HG03460 (cell line): ENCODE results near the gene CERT1.
"Not testable (repeated sequence)": the region's sequence is repeated elsewhere in the genome, so short reads cannot be mapped to it uniquely, and the experiment has no call there.

Experiments used
- ATAC-seq: cut with Tn5 transposase; IDR thresholded peaks from one replicate; pipeline ENCODE4 v1.9.1; 2021; ENCODE audit not compliant: unreplicated experiment

Gene CERT1

GRCh38 chr5:75511435-75512382 is at the start of gene CERT1, which contains the start of gene POLK:
CERT1 (minus strand) TSS chr5:75511629; CDS start chr5:75511207, 422 bp downstream.
POLK (plus strand) TSS chr5:75511891.
- peak; percentile 76 for ATAC-seq

GRCh38 chr5:75560655-75561054 is 49.2 kb upstream of the CERT1 start:
- ATAC-seq = not testable (repeated sequence)

- ATAC-seq = no peak
These were observed 47.7 kb upstream of the CERT1 start for GRCh38 chr5:75558981-75559632.

- ATAC-seq = no peak
These were observed 46.8 kb upstream of the CERT1 start for GRCh38 chr5:75558221-75558620.

- no peak for ATAC-seq
These were observed 41.9 kb upstream of the CERT1 start for GRCh38 chr5:75553358-75553757.

- ATAC-seq = no peak
These were observed 41.3 kb upstream of the CERT1 start for GRCh38 chr5:75552764-75553163.

- ATAC-seq = no peak
These were observed 40.0 kb upstream of the CERT1 start for GRCh38 chr5:75551471-75551870.

- no peak for ATAC-seq
These were observed 39.2 kb upstream of the CERT1 start for GRCh38 chr5:75550597-75550996.

- no peak for ATAC-seq
These were observed 36.4 kb upstream of the CERT1 start for GRCh38 chr5:75547812-75548211.

GRCh38 chr5:75546830-75547229 is 35.4 kb upstream of the CERT1 start:
- ATAC-seq = no peak

GRCh38 chr5:75545131-75545530 is 33.7 kb upstream of the CERT1 start:
- no peak for ATAC-seq

- no peak for ATAC-seq
These were observed 26.8 kb upstream of the CERT1 start for GRCh38 chr5:75538211-75538610.

GRCh38 chr5:75536694-75537360 is 25.4 kb upstream of the CERT1 start:
- ATAC-seq = no peak

GRCh38 chr5:75536147-75536546 is 24.7 kb upstream of the CERT1 start:
- ATAC-seq = no peak

GRCh38 chr5:75534734-75535133 is 23.3 kb upstream of the CERT1 start:
- no peak for ATAC-seq

- not testable (repeated sequence) for ATAC-seq
These were observed 22.3 kb upstream of the CERT1 start for GRCh38 chr5:75533716-75534115.

GRCh38 chr5:75532190-75532589 is 20.8 kb upstream of the CERT1 start:
- no peak for ATAC-seq

GRCh38 chr5:75529185-75529584 is 17.8 kb upstream of the CERT1 start:
- no peak for ATAC-seq

GRCh38 chr5:75526070-75526469 is 14.6 kb upstream of the CERT1 start:
- ATAC-seq = no peak

GRCh38 chr5:75525344-75525743 is 13.9 kb upstream of the CERT1 start:
- no peak for ATAC-seq

GRCh38 chr5:75524591-75524990 is 13.2 kb upstream of the CERT1 start:
- no peak for ATAC-seq

- peak; percentile 94 for ATAC-seq
These were observed 12.6 kb upstream of the CERT1 start for GRCh38 chr5:75524071-75524470.
